Stimulated activated CD8-positive, alpha-beta memory T cell treated with anti-CD3 and anti-CD28 coated beads, Interleukin-7, amount 100 ng/mL, for 24 hours (primary cell): ENCODE measurements around the gene KIRREL3.

Source experiments
- DNase-seq: peaks from one replicate; pipeline ENCODE4 v3.0.0-alpha.2; 2020; ENCODE audit warnings: low read depth

KIRREL3 gene

DNA sequence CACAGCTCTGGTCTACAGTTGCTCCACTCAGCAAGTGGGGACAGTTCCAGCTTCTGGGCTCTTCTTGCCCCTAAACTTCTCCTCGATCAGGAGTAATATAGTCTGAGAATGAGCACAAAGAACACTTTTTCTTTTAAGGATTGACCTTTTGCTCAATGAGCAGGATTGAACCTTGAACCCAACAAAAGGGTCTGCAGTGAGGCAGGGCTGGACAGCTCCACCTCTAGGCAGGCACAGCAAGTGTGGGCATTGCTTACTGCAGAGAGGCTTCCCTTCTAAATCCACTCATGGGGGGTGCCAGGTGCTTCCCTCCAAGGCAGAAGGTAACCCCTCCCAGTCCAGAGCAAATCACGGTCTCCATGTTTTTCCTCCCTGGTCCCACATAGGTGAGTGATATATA is 365.6 kb downstream of the KIRREL3 start:
- no peak for DNase-seq

GRCh38 chr11:126633330-126633729 is 367.2 kb downstream of the KIRREL3 start:
- DNase-seq, result no peak

DNA sequence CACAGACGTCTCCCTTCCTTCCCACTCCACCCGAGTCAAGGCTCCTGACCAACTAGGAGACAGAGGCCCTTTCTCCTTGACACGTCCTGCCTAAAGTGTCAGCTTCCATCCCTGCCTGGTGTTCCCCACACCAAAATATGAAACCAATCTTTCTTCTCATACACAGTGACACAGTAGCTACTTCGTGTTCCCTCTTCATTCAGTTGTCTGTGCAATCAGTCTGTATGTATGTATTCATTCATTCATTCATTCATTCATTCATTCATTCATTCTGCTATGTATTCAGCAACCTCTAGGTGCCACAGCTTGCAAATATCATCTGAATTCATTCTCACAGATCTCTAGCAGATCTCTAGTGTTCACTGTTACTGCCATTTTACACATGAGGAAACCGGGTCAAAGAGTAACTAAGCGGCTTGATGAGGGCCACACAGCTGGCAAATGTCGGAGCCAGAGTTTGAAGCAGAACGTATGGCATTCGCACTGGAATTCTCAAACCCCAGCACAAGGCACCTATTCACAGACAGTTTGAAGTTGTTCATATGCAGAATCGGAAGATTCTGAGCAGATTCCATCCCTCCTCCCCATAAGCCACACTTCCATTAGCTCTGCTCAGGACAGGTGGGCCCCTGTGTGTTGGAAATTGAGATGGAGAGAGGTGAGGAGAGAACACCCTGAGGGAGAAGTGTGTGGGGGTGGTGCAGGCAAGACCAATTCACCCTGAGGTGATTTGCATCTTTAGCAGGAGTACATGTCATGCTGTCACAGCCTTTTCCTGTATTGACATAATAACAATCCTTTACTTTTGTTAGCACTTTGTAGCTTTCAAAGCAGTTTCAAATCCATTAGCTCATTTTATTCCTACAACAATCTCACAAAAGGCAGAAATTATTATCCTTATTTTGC is 369.4 kb downstream of the KIRREL3 start:
- no peak for DNase-seq

DNA sequence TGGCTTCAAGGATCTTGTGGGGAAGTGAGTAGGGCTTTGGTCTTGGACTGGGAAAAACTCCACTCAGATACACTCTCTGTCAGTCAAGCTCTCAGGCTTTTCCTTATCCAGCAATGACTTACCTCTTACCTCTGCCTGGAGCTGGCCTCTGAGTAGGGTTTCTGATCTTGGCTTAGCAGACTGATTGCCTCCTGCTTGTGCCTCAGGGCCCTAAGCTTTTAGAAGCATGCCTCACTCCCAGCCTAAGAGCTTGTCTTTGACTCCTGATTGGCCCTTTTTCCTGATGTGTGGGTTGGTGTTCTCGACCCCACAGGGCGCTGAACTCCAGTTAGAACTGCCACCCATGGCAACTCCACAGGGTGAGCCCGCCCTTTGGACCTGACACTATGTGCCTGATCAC is 370.1 kb downstream of the KIRREL3 start:
- no peak for DNase-seq

DNA sequence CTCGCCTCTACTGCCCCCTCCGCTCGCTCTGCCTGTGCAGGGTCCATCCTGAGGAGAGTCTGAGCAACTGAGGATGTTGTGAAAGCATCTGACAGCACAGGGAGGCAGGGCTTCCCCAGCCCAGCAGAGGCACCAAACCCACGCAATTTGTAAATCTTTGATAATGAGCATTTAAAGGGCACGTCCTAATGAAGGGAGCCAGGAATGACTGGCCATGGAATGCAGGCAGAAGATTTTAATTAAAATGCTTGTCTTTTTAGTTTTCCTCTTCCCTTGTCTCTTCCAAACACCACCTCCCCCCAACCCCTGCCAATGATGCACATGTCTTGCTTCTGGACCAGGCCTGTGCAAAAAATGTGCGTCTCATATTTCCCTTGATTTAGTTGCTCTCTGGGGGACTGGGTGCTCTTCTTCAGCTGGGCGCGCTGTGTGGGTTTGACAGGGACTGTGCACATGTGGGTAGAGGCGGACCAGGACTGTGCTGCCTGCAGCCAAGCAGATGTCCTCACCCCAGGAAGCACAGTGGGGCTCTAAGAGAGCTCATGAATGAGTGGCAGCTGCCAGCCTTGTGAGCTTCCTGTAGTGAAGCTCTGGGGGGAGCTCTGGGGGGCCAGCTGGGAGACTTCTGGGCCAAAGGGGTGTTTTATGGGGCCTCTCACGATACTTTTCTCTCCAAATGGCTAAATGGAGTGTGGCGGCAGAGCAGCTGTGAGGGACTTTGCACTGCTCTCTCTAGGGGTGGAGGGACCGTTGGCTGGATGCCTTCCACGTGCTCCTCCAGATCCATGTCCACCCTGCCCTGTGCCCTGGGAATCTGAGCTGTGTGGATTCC is 371.6 kb downstream of the KIRREL3 start:
- DNase-seq, result no peak

GRCh38 chr11:126628450-126628789 is 372.1 kb downstream of the KIRREL3 start:
- no peak for DNase-seq

GRCh38 chr11:126627421-126627820 is 373.1 kb downstream of the KIRREL3 start:
- DNase-seq, result no peak

GRCh38 chr11:126624506-126624905 is 376.1 kb downstream of the KIRREL3 start:
- DNase-seq, result no peak

- DNase-seq, result no peak
Observed at GRCh38 chr11:126619516-126619915, 381.1 kb downstream of the KIRREL3 start.

- DNase-seq, result no peak
Observed at GRCh38 chr11:126615845-126616244, 384.7 kb downstream of the KIRREL3 start.

DNA sequence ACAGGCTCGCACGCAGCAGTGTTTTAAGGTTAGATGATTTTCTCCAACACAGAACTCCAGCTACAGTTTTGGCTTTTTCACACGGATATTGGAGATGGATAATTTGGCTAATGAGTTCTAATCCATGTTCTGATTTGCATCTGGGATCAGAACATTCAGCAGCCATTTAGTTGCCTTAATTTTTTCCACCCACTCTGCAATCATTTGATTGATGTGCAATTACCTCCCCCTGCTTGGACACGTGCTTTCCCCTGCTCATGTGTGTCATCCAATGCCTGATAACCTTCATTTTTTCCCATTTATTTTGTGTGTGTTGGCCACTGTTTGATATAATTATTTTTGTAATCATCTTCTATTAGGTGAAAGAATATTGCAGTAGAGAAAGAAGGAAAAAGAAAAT is 387.3 kb downstream of the KIRREL3 start:
- no peak for DNase-seq

DNA sequence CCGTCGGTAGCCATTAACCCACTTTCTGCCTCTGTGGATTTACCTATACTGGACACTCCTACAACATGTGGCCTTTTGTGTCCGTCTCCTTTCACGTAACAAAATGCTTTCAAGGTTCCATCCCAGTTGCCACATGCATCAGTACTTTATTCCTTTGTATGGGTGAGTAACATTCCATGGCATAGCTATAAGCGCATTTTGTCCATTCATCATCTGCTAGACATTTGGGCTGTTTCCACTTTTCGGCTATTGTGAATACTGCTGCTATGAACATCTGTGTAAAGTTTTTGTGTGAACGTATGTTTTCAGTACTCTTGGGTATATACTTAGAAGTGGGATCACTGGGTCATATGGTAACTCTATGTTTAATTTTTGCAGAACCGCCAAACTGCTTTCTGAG is 387.9 kb downstream of the KIRREL3 start:
- DNase-seq, result no peak

- no peak for DNase-seq
Observed at GRCh38 chr11:126611438-126611837, 389.1 kb downstream of the KIRREL3 start.

GRCh38 chr11:126608658-126609057 is 391.9 kb downstream of the KIRREL3 start:
- no peak for DNase-seq

- DNase-seq, result no peak
Observed at GRCh38 chr11:126607776-126608541, 392.6 kb downstream of the KIRREL3 start.

DNA sequence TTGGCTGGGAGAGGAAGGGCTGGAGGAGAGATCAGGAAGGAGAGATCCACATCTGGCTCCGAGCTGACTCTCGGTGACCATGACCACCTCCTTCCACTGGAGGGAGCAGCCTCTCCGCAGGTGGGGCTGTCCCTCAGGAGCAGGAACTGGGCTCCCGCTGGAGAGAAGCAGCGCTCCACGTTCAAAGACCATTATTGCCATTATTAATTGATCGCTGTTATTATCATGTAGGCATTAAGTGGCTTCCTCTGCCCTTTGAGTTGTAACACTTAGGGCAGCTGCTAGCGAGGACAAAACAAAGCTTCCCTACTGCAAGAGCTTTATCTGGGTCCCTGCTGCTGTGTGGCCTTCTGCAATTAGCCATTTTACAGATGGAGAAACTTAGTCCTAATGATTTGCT is 393.2 kb downstream of the KIRREL3 start:
- DNase-seq, result no peak

DNA sequence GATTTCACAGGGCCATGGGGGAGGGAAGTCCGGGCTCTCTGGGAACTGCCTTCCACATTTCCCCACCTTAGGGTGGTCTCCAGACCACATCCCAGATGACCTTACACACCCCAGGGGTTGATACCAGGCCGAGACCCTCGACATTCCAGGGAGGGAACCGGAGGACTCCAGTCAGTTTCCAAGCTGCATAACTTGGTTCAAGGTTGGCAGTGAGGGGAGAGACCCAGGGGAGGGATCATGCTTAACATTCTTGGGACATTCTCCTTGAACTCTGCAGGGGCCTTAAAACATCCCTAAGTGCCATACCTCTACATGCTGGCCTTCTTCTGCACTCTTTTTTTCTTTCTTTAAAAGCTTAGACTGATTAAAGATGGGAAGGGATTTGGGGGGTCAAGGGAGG is 394.1 kb downstream of the KIRREL3 start:
- no peak for DNase-seq

DNA sequence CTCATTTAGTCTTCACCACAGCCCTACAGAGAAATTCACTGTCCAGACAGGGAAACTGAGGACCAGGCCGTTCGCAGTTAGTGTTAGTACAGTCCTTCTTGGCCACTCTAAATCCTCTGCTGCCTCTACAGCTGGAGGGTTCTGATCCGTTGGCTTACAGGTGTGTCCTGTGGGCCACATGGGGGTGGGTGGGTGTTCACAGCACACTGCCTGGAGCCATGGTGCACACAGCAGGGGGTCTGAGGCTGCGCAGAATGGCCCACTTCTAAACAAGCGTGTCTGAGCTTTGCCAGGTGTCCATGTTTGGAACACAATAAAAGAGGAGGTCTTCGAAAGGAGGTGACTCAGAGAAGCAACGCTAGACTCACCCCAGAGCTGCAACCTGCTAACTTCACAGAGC is 396.1 kb downstream of the KIRREL3 start:
- no peak for DNase-seq

DNA sequence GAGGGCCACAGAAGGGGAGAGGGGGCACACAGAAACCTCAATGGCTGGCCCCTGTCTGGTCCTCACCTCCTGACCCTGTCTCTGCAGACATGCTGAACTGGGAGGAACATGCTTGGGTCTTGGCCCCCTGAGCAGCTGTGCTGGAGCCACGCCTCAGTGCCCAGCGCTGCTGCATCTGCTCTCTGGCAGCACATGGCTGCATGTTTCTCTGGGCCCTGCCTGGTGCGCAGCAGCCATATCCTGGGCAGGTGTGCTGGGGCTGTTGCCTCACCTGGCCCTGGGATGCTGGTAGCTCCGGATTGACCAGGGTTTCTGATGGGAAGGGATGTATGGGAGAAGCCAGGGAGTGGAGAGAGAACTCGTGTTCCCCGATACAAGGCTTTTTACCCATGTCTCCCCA is 397.1 kb downstream of the KIRREL3 start:
- DNase-seq, result no peak

GRCh38 chr11:126602993-126603392 is 397.6 kb downstream of the KIRREL3 start:
- DNase-seq, result no peak

DNA sequence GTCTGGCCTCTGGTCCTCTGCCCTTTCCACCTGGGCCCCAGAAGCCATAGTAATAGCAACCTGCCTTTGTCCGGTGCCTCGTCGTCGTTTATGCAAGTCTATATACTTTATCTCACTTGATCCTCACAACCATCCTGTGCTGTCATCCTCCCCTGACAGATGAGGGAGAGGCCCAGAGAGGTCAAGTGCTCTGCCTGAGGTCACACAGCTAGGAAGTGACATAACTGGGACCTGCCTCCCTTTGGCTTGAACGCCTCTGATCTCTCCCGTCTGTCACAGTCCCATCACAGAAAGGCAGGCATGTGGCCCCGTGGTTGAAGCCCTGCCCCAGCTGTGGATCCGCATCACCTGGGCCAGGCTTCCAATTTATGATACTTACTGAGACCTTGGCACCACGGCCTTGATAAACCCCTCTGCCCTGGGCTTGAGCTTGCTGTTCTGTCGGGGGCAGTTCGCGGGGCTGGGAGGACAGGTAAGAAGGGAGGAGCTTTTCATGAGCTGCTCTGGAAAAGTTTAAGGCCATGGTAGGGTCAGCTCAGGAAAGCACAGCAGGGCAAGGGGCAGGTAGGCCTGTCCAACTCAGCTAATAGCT is 398.1 kb downstream of the KIRREL3 start:
- no peak for DNase-seq

GRCh38 chr11:126601550-126602215 is 398.9 kb downstream of the KIRREL3 start:
- DNase-seq, result no peak
